WTC11 (cell line): Measurements from ENCODE around the gene RAC2.

Experiments
- FOXK1 ChIP-seq: sonication (generic); formaldehyde crosslinking; IDR thresholded peaks from 2 replicates; pipeline ENCODE4 v1.8.0; 2022; ENCODE audit warnings: mild to moderate bottlenecking, moderate library complexity, missing genetic modification reagents
- JUN ChIP-seq: sonication (generic); formaldehyde crosslinking; IDR thresholded peaks from 2 replicates; pipeline ENCODE4 v1.8.0; 2023; ENCODE audit warnings: mild to moderate bottlenecking, missing genetic modification reagents
- ZNF138 ChIP-seq: sonication (generic); formaldehyde crosslinking; conservative IDR thresholded peaks from 2 replicates; pipeline ENCODE4 v1.8.1; 2022; ENCODE audit warnings: mild to moderate bottlenecking, moderate library complexity, missing genetic modification reagents
- TF ChIP-seq, protein P1 (sequence below): sonication (generic); formaldehyde crosslinking; IDR thresholded peaks from 2 replicates; pipeline ENCODE4 v1.8.1; 2022; ENCODE audit warnings: low read depth, missing genetic modification reagents, borderline replicate concordance

GRCh38 chr22:37190262-37190780 is 53.7 kb downstream of the RAC2 start:
- no peak for TF ChIP-seq JUN (CRISPR knock-in tag)
- TF ChIP-seq ZNF138 (CRISPR knock-in tag), result no peak
- no peak for TF ChIP-seq FOXK1
- TF ChIP-seq, protein P1, sequence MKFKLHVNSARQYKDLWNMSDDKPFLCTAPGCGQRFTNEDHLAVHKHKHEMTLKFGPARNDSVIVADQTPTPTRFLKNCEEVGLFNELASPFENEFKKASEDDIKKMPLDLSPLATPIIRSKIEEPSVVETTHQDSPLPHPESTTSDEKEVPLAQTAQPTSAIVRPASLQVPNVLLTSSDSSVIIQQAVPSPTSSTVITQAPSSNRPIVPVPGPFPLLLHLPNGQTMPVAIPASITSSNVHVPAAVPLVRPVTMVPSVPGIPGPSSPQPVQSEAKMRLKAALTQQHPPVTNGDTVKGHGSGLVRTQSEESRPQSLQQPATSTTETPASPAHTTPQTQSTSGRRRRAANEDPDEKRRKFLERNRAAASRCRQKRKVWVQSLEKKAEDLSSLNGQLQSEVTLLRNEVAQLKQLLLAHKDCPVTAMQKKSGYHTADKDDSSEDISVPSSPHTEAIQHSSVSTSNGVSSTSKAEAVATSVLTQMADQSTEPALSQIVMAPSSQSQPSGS (CRISPR knock-in tag), result no peak
